ENCODE results near the gene C10orf90.

DNA sequence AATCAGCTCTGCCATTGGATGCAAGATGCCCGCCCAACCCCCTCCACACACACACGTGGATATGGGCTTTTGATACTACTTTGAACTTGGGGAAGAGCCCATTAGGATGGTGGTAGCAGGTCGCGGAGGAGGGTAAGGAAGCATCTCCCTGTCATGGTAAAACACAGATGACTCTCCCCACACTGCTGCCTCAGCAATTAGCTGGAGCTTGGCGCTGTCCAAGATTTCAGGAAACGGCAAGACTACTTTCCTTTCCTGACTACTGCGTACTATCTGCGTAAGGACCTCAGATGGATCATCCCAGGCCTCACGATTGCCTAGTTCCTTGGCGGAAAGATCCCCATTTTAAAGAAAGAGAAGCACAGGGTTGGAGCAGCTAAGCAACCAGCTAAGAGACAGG, 134.3 kb downstream of the C10orf90 start:
- TF ChIP-seq, protein P1, sequence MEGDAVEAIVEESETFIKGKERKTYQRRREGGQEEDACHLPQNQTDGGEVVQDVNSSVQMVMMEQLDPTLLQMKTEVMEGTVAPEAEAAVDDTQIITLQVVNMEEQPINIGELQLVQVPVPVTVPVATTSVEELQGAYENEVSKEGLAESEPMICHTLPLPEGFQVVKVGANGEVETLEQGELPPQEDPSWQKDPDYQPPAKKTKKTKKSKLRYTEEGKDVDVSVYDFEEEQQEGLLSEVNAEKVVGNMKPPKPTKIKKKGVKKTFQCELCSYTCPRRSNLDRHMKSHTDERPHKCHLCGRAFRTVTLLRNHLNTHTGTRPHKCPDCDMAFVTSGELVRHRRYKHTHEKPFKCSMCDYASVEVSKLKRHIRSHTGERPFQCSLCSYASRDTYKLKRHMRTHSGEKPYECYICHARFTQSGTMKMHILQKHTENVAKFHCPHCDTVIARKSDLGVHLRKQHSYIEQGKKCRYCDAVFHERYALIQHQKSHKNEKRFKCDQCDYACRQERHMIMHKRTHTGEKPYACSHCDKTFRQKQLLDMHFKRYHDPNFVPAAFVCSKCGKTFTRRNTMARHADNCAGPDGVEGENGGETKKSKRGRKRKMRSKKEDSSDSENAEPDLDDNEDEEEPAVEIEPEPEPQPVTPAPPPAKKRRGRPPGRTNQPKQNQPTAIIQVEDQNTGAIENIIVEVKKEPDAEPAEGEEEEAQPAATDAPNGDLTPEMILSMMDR (IDR thresholded peaks at IDR 0.05) = no peak
- TF ChIP-seq ZFX (IDR thresholded peaks at IDR 0.05; ENCODE audit: borderline replicate concordance) = no peak

All from 22Rv1 (cell line).